KBM-7 (cell line): ENCODE measurements around the gene ANAPC10.
A peak's percentile ranks its signal among the peaks of the same experiment; 100 is the strongest.
"Not testable (repeated sequence)": the region's sequence is repeated elsewhere in the genome, so short reads cannot be mapped to it uniquely, and the experiment has no call there.

Source experiments
- DNase-seq: peaks from one replicate; pipeline ENCODE4 v3.0.0-alpha.2; 2015
- in situ Hi-C: fragments of 300-500 bp; cut with MboI; formaldehyde crosslinking; loops from 2 replicates; pipeline ENCODE4 v1.14.3; 2020; ENCODE audit warnings: low sequenced_read_pairs, low pct_unique_long_range_greater_than_20kb, mixed read lengths

The ANAPC10 gene, protein sequence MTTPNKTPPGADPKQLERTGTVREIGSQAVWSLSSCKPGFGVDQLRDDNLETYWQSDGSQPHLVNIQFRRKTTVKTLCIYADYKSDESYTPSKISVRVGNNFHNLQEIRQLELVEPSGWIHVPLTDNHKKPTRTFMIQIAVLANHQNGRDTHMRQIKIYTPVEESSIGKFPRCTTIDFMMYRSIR

DNA sequence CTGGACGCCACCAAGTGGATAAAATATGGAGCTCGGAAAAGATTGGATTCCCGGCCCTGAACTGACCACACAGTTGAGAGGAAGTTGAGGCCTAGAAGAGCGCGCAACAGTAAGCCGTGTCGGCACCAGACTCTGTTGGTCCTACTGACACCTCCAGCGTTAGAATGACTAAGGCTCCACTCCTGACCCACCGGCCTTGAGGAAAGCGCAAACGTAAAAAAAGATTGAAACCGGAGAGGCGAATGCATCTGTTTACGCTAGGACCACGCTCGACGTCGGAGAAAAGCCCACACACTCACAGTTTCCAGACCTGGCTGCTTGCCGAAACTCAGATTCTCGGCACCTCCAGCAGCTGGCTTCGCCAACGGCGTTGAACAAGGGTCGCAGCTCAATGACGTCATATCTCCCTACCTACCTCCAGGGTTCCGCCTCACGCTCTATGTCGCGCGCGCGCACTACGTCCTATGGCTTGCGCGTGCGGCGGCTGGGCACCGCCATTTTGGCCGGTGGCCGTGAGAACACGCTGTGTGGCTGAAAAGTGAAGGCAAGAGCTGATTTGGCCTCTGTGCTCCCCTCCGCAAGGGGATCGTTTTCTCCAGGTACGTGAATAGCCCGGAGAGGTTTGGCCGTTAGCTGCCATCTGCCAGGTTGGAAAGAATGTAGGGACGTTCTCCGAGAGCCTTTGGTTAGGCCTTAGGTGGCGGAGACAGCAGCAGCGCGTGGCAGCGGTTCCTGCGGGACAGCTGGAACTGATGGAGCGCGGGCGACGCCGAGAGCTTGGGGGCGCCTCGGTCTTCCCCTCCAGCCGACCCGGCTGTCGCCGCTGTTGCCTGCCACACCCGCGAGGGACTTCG lies at the start of gene ANAPC10, which contains the start of gene ABCE1:
ANAPC10 (minus strand) TSS at position 376 of the 854 bp plus-strand sequence. CDS start 2,097 bp downstream, outside the sequence.
ABCE1 (plus strand) TSS at position 491 of the 854 bp plus-strand sequence. CDS start 6,102 bp downstream, outside the sequence.
- in situ Hi-C loops, result no loop called here
- DNase-seq, result peak; percentile 95

DNA sequence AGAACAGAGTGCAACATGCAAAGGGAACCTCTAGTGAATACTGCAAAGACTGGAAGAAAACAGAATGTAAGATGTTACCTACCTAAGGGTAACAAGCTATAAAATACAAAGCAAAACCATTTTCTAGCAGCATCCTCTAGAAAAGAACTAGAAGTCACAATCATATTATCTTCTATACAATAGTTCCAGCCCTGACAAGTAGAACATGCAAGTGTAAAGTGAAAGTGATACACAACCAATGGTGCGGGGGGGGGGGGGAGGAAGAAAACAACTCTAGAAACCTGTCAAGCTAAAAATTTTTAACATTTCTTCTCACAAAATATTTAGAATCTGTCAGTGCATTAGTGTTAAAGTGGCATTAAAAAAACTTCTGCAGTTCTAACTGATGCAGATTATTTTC lies 38.2 kb upstream of the ANAPC10 start:
- in situ Hi-C loops, DNase-seq: not testable (repeated sequence)

DNA sequence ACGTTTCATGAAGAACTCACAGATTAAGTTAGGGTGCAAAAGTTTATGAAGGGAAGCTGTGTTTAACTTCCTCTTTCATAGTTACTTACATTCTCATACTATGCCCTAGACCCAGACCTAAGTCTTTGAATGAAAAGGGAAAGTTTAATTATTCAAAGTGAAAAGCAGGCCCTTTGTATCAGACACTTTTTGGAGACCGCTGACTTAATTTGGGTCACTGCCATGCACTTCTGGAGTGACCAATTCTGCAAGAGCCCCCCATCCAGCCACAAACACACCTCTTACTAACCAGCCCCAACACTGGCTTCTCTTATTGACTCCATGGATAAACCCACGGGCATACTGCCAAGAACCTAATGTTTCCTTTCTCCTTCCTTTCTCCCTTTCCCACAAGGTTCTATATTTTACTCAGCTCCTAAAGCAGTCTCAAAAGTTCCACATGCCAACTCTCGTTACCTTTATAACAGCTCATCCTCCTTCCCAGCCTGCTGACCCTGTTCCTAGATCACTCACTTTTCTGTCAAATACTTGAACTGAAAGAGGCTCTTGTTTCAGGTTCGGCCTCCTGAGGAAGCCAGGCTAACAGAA lies 34.6 kb upstream of the ANAPC10 start:
- DNase-seq, result peak; percentile 77

DNA sequence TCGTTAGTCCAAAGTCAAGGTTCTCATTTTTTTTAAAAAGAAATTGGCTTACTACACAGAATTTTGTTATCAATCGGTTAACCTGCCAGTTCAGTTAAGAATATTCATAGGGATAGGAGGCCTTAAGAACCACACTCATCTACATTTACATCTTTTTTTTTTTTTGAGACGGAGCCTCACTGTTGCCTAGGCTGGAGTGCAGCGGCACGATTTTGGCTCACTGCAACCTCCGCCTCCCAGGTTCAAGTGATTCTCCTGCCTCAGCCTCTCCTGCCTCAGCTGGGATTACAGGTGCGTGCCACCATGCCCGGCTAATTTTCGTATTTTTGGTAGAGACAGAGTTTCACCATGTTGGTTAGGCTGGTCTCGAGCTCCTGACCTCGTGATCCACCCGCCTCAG lies 33.9 kb upstream of the ANAPC10 start:
- in situ Hi-C loops, result no loop called here
- DNase-seq, result peak; percentile 12

More for the DNA sequence above, 34.6 kb upstream of the ANAPC10 start:
- in situ Hi-C loops, result no loop called here

DNA sequence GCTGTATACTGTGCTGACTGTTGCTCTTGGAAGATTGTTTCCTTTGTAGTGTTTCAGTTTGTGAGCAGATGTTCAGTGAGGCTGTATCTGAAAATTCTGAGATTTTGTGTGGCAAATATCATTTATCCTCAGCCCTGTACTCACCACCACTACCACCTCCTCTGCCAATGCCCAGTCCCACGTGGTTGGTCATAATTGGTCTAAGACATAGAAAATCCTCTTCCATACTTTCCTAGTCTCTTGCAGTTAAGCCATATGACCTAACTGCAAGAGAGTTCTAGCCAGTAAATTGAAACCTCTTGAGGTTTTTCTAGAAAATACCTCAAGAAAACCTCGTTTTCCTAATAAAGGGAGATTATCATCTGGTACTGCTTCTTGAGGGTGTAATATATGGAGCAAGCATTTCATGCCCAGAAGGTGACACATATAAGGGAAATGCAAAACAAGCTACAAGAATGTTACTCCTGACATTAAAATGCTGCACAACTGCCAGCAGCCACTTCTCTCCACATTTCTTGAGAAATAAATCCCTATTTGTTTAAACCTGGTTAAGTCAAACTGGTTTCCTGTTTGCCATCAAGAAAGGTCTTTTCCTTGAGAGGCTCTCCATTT lies 32.9 kb upstream of the ANAPC10 start:
- DNase-seq, result peak; percentile 19
- in situ Hi-C loops, result no loop called here

DNA sequence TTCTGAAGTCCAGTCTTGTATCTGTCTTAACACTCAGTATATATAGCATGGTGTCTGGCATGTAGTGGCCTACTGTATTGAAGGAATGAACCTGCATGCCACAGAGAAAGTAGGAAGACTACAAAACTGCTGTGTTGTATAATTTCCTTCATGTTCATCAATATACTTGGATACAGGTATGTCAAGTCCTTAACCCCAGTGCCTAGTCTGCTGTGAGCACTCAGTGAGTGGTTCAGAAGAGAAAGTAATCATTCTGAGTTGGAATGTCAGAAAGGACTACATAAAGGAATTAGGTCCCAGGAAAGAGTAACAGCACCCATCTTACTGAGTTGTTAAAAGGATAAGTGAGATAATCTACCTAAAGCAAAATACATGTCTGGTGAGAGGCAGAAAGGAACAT lies 32.1 kb upstream of the ANAPC10 start:
- in situ Hi-C loops, result no loop called here

DNA sequence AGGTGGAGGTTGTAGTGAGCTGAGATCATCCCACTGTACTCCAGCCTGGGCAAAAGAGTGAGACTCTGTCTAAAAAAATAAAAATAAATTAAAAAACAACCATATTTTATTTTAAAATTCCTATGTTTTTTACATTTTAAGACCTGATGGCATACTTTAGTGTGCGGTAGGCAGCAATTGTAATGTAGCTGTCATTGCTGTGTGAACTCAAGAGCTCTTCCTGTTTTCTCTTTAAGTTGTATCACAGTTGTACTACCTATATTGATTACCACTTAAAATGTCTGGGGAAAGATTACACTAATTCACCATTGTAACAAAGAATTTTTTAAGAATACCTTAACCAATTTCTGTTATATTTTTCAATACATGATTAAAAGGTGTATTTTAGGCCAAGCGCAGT lies 27.4 kb upstream of the ANAPC10 start:
- DNase-seq, result no peak
- in situ Hi-C loops, result no loop called here

More for the DNA sequence above, 32.1 kb upstream of the ANAPC10 start:
- no peak for DNase-seq

DNA sequence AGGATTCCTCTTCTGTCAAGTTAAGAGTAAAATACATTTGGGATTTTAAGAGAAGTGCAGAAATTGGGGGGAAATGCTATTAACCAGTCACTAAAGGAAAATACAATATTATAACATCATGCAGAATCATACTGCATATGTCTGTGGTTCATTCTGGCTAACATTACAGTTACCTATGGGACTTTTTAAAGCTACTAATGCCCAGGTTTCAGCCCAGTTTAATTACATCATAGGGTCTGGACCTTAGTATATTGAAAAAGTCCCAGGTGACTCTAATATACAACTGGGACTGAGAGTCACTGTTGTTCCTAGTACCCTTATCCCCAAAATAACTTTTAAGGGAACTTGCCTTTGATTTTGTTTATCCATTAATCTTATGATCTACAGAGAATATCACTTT lies 10.1 kb upstream of the ANAPC10 start:
- in situ Hi-C loops, result no loop called here
- DNase-seq, result no peak

DNA sequence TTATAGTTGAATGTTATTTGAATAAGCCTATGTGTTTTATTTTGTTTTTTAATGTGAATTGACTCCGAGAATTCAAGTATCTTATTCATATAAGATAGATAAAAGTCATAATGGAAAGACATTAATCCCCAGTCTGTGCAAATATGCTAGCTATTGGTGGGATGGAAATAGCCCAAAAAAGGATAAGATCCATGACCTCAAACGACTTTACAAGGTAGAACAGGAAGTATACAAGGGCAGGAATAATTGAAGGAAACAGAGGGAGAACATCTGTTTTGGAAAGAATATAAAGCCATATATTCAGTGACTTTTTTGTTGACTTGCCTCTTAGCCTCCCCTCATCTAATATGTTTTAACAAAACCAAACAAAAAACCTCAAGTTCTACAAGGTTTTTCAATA lies 9.1 kb upstream of the ANAPC10 start:
- DNase-seq, result peak; percentile 26
- in situ Hi-C loops, result no loop called here

DNA sequence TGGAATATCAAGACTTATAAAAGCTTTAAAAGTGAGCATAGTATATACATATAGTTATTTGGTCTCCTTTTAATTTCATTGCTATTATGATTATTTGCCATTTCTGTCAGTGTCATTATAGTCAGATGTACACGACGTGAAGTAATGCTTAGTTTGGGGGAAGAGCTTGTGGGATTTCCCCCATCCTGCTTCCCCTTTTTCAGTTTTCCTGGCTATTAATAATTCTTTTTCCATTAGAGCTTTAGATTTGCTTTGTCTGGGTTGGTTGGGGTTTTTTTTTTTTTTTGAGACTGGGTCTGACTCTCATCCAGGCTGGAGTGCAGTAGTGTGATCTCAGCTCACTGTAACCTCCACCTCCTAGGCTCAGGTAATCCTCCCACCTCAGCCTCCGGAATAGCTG lies 5.5 kb upstream of the ANAPC10 start:
- no peak for DNase-seq
- in situ Hi-C loops, result no loop called here

DNA sequence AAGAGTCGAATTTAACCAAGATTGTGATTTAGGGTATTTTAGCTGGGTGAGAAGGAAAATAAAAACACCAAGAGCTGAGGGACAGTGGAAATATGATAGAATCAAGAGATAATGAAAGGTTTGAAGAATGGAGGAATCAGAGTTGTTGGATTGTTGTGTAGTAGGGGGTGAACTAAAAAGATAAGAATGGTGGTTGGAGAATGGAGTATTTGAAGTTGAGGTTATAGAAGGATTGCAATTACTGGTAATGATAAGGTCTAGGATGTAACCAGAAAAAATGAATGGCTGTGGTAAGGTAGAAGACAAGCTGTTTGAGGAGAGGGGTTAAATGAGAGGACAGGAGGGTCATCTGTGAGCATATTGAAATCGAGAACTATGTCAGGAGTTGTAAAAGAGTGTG lies 4.6 kb upstream of the ANAPC10 start:
- no peak for DNase-seq
- in situ Hi-C loops, result no loop called here

DNA sequence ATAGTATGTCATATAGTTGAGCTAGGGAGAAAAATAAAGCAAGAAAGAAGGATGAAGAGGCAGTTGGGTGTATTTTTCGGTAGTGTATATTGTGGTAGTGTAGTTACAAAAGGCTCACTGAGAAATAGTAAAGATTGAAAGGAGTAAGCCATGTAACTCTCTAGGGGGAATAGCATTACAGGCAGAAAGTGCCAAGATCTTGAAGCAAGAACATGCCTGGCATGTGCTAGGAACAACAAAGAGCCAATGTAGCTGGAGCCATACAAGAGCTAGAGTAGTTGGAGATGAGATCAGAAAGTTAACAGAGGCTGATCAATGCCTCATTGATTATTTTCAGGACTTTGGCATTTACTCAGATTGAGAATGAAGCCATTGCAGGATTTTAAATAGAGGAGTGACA lies 3.1 kb upstream of the ANAPC10 start:
- no peak for DNase-seq
- in situ Hi-C loops, result no loop called here

DNA sequence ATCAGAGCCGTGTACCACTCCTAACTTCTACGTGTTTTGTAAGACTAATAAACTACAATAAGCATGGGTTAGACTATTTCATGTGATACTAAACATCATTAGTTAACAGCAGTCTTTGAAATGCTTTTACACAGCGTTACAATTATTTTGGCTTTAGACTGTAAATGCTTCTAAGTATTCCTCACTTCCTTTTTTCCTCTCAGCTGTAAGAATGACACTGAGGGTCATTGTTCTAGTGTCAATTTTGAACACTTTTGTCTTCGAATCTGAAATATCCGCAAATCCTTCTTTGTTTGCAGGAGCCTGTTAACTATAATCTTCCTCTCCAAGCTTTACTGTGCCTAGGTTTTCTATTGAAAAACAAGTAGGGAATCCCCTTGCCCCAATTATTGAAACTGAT lies 1.7 kb upstream of the ANAPC10 start:
- peak; percentile 48 for DNase-seq
- in situ Hi-C loops, result no loop called here

DNA sequence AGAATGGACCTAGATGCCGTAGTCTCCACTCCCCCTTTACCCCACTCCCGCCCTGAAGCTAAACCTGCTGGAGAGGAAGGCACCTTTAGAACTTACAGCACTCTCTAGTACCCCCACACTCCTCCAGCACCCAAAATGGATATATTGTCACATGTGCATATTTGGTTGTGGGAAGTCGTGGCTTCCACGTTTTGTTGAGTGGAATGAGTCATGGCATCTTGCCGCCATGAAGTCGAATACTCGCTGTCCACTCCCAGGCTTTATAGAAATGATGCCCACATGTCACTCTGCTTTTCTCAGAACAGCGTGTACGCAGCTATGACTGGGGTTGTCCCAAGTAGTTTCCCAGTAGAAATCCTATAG lies 660 bp upstream of the ANAPC10 start:
- in situ Hi-C loops, result no loop called here
- DNase-seq, result no peak

DNA sequence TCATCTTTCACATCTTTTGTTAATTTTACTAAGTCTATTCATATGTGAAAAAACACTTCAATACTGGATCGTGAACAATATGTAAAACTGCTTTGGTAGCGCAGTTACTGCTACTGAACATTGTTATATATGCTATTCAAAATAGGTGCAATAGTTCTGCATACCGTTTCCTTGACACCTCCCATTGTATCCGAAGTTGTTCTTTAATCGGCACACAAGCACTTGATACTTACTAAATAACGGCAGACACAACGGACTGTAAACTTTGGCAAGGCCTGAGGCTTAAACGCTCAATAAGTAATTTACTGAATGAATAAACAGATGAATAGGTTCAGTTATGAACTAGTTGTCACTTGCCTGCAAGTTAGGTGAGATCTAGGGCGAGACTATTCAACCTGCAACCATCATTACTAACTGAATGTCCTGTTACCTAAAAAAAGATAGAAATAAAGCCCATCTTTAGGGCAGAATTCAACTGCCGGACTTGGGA lies 620 bp downstream of the ANAPC10 start:
- DNase-seq, result no peak
- in situ Hi-C loops, result no loop called here

DNA sequence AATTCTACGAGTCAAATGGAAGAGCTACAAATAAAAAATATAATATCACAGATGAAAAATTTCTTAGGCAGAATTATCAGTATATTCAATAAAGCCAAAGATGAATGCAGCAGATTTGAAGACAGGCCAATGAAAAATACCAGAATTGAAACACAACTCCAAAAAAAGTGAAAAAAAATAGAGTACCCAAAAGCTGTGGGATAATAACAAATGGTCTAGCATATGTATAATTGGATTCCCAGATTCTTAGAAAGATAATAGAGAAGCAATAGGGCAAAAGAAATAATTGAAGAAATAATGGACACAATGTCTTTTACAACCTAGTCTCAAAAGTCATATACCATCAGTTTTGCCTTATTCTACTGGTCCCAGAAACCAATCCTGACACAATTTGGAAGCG lies 4.4 kb downstream of the ANAPC10 start:
- in situ Hi-C loops, result no loop called here
- DNase-seq, result no peak

DNA sequence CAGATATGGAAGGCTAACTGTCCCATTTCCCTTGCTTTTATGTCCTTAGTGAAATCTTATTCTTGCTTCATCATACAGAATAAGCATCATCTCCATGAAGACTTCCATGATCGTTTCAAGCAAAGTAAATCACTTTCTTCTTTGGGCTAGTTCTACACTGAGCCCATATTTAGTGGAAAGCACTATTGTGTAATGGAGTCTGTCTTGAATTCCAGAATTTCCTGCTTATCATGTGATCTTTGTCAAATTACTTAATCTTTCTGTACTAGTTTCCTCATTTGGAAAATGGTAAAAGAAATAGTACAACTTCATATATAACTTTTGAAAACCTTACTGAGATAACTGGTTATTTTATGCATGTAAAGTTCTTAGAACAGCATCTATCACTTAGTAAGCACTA lies 7.6 kb downstream of the ANAPC10 start:
- DNase-seq, result no peak
- in situ Hi-C loops, result no loop called here

DNA sequence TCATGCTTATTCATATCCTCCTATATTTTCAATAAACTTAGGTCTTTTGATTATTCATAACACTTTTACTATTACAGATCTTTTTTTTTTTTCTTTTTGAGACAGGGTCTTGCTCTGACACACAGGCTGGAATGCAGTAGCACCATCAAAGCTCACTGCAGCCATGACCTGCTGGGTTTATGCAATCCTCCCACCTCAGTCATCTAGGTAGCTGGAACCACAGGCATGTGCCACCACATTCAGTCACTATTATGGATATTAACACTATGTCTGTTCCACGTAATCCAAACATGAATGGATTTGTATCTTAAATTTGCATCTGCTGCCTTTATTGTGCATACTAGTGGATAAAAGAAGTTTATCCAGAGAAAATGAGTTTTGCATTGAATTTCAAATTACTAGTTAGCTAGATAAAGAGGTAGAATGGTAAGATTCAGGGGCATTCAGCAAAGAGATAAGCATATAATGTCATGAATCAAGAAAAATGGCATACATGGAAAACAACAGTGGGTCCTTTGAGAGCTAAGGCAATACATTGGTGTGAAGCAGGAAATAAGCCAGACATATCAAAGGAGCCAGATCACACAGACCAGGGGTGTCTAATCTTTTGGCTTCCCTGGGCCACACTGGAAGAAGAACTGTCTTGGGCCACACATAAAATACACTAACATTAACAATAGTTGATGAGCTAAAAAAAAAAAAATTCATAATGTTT lies 13.9 kb downstream of the ANAPC10 start:
- in situ Hi-C loops, result no loop called here
- no peak for DNase-seq

DNA sequence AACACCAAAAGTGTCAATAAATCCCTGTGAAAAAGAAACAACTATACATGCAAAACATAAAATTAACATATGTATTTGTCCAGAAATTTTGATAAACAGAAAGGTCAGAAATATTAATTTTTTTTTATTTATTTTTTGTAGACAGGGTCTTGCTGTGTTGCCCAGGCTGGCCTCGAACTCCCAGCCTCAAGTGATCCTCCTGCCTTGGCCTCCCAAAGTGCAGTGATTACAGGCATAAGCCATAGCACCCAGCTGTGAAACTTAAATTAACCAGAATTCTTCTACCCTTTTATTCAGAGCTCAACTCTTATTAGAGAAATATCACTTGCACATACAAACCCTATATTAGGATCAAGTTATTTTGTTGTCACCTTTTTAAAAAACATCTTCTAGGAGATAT lies 16.2 kb downstream of the ANAPC10 start:
- no peak for DNase-seq
- in situ Hi-C loops, result no loop called here
